Left cardiac atrium (tissue), 4 donors: ENCODE data around the gene GNB2. TPM values are rescaled to one million over a fixed set of nuclear protein-coding genes. Genes with fewer than 3 reads are reported as not detected.
"Not testable (repeated sequence)": the region's sequence is repeated elsewhere in the genome, so short reads cannot be mapped to it uniquely, and the experiment has no call there.

ENCODE experiments used
- ATAC-seq, 2 donors: fragments of 200-7000 bp; cut with Tn5 transposase; one replicate each; pipeline ENCODE4 v1.9.1; 2020; ENCODE audit warnings: mild to moderate bottlenecking in 2 of 2, moderate library complexity in 2 of 2
- DNase-seq: peaks from one replicate; pipeline ENCODE4 v3.0.0-alpha.2; 2020
- intact Hi-C, 2 donors: fragments of 100-400 bp; cut with DNase I; formaldehyde crosslinking; loops; one replicate each; pipeline versions ENCODE4 v1.14.1 to v1.15.1; 2022 to 2023
- total RNA-seq, 2 donors: library from RNA; stranded (reverse); fragmentation: NEBNext Ultra II Directional; extraction: Animal tissue kit (Norgen Biotek cat#: 25700); gene quantifications; one replicate each; pipeline ENCODE4 v1.2.1, GENCODE V29; 2021
- donor health status: DM: no; HTN: yes; CAD: no.
- donor health status: DM: no; HTN: yes; CAD: no; lungs with severe emphysema.
- donor health status: DM: yes; HTN: yes; CAD: no.
- donor health status: Dilated cardiomyopathy.

Gene GNB2
- total RNA-seq, 2 donors from 2014 or later, result 125 to 153 TPM

- peak; percentile 74 to 76 for ATAC-seq
- intact Hi-C loops, result no loop called here
- DNase-seq, result peak; percentile 60
Observed at GRCh38 chr7:100655908-100656674, 17.4 kb upstream of the GNB2 start, which contains the start of gene ACTL6B. Gene ACTL6B (minus strand): TSS chr7:100656448. CDS start chr7:100656354, 94 bp downstream.

DNA sequence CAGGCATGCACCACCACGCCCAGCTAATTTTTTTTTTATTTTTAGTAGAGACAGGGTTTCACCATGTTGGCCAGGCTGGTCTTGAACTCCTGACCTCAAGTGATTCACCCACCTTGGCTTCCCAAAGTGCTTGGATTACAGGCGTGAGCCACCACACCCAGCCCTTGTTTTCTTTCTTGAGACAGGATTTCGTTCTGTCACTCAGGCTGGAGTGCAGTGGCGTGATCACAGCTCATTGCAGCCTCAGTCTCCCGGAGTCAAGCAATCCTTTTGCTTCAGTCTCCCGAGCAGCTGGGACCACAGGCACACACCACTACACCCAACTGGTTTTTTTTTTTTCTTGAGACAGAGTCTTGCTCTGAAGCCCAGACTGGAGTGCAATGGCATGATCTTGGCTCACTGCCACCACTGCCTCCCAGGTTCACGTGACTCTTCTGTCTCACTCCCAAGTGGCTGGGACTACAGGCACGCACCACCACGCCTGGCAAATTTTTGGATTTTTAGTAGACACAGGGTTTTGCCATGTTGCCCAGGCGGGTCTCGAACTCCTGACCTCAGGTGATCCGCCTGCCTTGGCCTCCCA, 11.3 kb upstream of the GNB2 start:
- DNase-seq, intact Hi-C loops: not testable (repeated sequence)

GRCh38 chr7:100665168-100665726, 8.3 kb upstream of the GNB2 start:
- DNase-seq (no peak), ATAC-seq (no peak)
- intact Hi-C loops, result no loop called here

More for the DNA sequence above, 11.3 kb upstream of the GNB2 start:
- ATAC-seq, result not testable (repeated sequence)

DNA sequence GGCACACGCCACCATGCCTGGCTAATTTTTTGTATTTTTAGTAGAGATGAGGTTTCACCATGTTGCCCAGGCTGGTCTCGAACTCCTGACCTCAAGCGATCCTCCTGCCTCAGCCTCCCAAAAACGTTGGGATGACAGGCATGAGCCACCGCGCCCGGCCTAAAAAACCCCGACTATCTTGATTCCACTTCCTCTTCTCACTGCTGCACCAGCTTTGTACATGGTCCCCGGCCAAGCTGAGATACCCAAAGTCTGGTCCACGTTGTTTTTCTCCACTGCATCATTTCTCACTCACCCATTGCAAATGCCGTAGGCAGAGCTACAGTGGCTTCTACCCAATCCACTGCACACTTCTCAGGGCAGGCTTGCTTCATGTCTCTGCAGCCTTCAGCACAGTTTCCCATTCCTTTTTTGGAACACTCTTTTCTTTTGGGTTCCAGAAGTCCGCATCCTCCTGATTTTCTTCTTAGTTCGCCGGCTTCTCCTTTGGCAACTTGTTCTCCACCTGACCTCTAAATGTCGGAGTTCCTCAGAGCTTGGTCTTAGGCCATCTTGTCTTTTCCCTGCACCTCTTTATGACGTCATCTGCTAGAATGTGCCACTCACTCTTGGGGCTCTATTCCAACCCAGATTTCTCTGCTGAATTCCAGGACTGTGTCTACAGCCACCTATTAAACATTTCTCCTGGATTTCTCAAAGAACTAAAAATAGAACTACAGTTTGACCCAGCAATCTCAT, 6.0 kb upstream of the GNB2 start:
- DNase-seq, result no peak
- intact Hi-C loops, result no loop called here
- no peak for ATAC-seq

DNA sequence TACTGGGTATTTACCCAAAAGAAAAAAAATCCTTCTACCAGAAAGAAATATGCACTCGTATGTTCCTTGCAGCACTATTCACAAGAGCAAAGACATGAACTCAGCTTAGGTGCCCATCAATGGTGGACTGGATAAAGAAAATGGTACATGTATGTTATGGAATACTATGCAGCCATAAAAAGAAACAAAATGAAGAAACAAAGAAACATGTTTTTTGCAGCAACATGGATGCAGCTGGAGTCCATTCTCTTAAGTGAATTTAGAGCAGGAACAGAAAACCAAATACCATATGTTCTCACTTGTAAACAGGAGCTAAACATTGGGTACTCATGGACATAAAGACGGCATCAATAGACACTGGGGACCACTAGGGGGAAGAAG, 5.5 kb upstream of the GNB2 start:
- intact Hi-C loops, result no loop called here
- DNase-seq (no peak), ATAC-seq (no peak)

- ATAC-seq, intact Hi-C loops, DNase-seq: not testable (repeated sequence)
Observed at GRCh38 chr7:100669106-100669505, 4.4 kb upstream of the GNB2 start.

DNA sequence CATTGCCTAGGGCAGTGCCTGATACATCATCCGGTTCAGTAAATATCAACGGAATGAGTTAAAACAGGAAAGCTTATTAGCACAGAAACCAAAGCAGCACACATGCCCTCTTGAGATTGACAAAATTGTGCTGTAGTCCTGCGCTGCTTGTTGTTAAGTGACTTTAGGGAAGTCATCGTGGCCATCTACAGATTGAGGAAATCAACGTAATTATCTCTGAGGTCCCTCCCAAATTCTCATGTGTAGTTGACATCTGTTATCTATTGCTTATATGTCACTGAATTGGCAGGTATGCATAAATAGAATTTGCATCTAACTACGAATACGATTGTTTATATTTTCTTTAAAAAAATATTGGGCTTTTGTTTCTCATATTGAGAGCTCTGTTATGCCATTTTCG, 3.5 kb upstream of the GNB2 start:
- ATAC-seq, result no peak
- DNase-seq, result no peak
- intact Hi-C loops, result no loop called here

GRCh38 chr7:100671353-100672327, 1.9 kb upstream of the GNB2 start:
- ATAC-seq (no peak), DNase-seq (no peak)
- intact Hi-C loops, result no loop called here

GRCh38 chr7:100673942-100674410, 436 bp downstream of the GNB2 start:
- intact Hi-C loops, result no loop called here
- peak; percentile 58 for DNase-seq
- ATAC-seq, result peak in 1 of 2 donors; percentile 2

DNA sequence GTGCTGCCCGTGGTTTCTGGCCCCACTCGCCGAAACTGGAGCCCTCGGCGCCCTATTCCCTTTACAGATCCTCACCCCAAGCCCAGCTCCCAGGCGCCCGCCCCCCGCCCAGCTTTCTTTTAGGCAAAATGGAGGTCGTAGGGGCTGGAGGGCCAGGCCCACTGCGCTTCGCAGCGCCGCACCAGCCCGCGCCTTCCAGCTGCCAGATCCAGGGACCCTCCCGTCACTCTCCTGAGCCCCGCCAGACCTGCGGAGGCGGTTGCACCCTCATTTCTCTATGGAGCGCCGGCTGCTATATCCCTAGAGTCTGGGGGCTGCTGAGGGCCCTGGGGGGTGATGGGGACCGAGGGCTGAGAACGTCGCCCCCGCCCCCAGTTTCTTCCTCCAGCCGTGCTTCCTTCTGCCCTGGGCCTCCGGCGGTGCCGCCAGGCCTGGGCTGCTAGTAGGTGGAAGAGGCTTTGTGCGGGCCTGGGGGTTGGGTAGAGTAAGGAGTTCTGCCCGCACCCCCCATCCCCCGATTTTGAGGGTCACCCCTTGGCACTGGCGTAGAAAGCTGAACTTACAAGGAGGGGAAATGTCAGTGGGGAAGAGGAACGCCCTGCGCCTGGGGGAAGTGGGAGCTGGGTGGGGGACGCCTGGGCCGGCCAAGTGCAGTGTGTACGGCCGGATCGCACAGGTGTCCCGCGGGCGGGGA, 1.0 kb downstream of the GNB2 start:
- intact Hi-C loops, result loop anchor here in 1 of 2 donors (5.0 kb wide), 1 partner anchor 62 kb away; the partner anchor contains the start of gene MOSPD3
- peak in 1 of 2 donors; percentile 1 for ATAC-seq

GRCh38 chr7:100675105-100675451, 1.5 kb downstream of the GNB2 start:
- peak; percentile 34 for DNase-seq
- intact Hi-C loops, result loop anchor here in 1 of 2 donors (5.0 kb wide), 1 partner anchor 63 kb away; the partner anchor contains the start of gene MOSPD3

More for the DNA sequence above, 1.0 kb downstream of the GNB2 start:
- DNase-seq, result peak; percentile 41

GRCh38 chr7:100675581-100676350, 2.2 kb downstream of the GNB2 start:
- ATAC-seq, result peak; percentile 20 to 37
- intact Hi-C loops, result loop anchor here in 1 of 2 donors (5.0 kb wide), 1 partner anchor 63 kb away; the partner anchor contains the start of gene MOSPD3
- peak; percentile 88 for DNase-seq

More at GRCh38 chr7:100675105-100675451, 1.5 kb downstream of the GNB2 start:
- ATAC-seq, result peak in 1 of 2 donors; percentile 0

DNA sequence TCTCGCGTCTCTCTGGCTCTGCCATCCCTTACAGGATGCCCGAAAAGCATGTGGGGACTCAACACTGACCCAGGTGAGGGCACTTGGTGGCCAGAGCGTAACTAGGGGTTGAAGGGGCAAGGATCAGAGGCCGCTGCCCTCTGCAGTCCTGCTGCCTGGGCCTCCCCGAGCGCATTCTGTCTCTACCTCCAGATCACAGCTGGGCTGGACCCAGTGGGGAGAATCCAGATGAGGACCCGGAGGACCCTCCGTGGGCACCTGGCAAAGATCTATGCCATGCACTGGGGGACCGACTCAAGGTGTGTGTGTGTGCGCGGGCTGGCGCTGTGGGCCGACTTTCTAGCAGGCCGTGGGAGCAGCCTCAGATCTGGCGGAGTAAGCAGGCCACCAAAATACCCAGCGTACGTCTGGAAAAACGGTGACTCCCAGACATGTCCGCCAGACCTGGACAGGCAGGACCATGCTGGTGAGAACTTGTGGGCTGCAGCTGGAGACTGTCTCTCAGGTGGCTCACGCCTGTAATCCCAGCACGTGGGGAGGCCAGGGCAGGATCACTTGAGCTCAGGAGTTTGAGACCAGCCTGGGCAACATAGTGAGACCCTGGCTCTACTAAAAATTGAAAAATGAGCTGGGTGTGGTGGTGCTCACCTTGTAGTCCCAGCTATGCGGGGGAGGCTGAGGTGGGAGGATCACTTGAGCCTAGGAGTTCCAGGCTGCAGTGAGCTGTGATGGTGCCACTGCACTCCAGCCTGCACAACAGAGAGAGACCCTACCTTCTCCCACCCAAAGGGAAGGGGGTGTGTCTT, 3.2 kb downstream of the GNB2 start:
- DNase-seq (peak; percentile 27), ATAC-seq (no peak)
- intact Hi-C loops, result loop anchor here in 1 of 2 donors (5.0 kb wide), 1 partner anchor 64 kb away; the partner anchor contains the start of gene MOSPD3

- intact Hi-C loops, result loop anchor here in 1 of 2 donors (5.0 kb wide), 1 partner anchor 65 kb away; the partner anchor contains the start of gene MOSPD3
- ATAC-seq (no peak), DNase-seq (peak; percentile 26)
Observed at GRCh38 chr7:100677308-100678267, 4.0 kb downstream of the GNB2 start.
